BJ (cell line): ENCODE measurements around the gene RNFT1. TPM values are rescaled to one million over a fixed set of nuclear protein-coding genes. Genes with fewer than 3 reads are reported as not detected.
A peak's percentile ranks its signal among the peaks of the same experiment; 100 is the strongest.

Experiments
- CTCF ChIA-PET: fragments of 350-600 bp; formaldehyde crosslinking; extraction: SDS; loops from one replicate; lab custom pipeline; 2021; ENCODE audit warnings: antibody characterized with exemption, inconsistent platforms; lab: Yijun Ruan, JAX
- POLR2A ChIA-PET: fragments of 300-600 bp; sonication (Branson Sonifier 250); formaldehyde crosslinking; extraction: SDS; loops from one replicate; lab custom pipeline; 2021; ENCODE audit warnings: antibody characterized with exemption; lab: Charles Lee
- DNase-seq: peaks from one replicate; pipeline ENCODE4 v3.0.0-alpha.2; 2011; ENCODE audit warnings: low read depth
- H3K27me3 ChIP-seq: 2 replicates; pipeline ENCODE4 v1.6.0; 2011; ENCODE audit warnings: low read length; ENCODE audit not compliant: control insufficient read depth, insufficient read depth
- H3K36me3 ChIP-seq: 2 replicates; pipeline ENCODE4 v1.5.1; 2011; ENCODE audit warnings: low read length; ENCODE audit not compliant: control insufficient read depth, insufficient read depth
- H3K4me3 ChIP-seq: 2 replicates; pipeline ENCODE4 v1.5.1; 2011; ENCODE audit warnings: low read depth, mild to moderate bottlenecking, control low read depth, low read length
- polyA plus RNA-seq: library from polyadenylated mRNA; depleted of rRNA; stranded (reverse); fragments of >200 nt; gene quantifications from 2 replicates; pipeline ENCODE4 v1.2.3, GENCODE V29; 2011; rRNA removed
- small RNA-seq: library from RNA; depleted of rRNA; stranded (forward); fragments of <200 nt; gene quantifications from one replicate; pipeline ENCODE3, GENCODE V24; 2012; ENCODE audit warnings: low replicate concordance, low read depth; ENCODE audit not compliant: insufficient read length
- TF ChIP-seq, protein P1 (sequence below): IDR thresholded peaks from 2 replicates; pipeline ENCODE4 v1.5.1; 2011; ENCODE audit warnings: low read depth, mild to moderate bottlenecking, control low read depth, inconsistent platforms, low read length, moderate library complexity; ENCODE audit not compliant: insufficient read depth

The RNFT1 gene
- polyA plus RNA-seq, 1 experiment: 12.4 TPM

DNA sequence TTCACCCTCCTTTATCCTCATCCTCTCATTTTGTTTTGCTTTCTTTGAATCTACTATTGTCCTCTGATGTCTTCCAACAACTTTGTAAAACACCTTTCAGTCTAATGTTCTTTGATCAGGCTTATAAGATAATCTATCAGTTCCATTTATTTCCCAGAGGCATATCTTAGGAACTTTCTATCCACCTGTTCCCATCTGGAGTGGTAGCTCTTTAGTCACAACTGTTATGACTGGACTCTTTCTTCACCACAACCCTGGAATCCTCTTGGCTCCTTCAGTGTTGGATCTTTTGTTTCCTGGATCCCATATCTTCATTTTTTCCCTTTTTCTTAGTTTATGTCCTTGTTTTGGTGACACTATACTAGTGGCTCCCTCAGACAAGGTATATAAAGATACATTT is 48.1 kb downstream of the RNFT1 start:
- Histone ChIP-seq H3K4me3 (no peak overlapping the region), H3K36me3 (peaks cover 11% of the 10 kb centered on the region), H3K27me3 (no peaks in the 10 kb centered on the region)
- no peak for DNase-seq
- CTCF ChIA-PET: no interaction called here
- POLR2A ChIA-PET: no interaction called here
- TF ChIP-seq, protein P1, sequence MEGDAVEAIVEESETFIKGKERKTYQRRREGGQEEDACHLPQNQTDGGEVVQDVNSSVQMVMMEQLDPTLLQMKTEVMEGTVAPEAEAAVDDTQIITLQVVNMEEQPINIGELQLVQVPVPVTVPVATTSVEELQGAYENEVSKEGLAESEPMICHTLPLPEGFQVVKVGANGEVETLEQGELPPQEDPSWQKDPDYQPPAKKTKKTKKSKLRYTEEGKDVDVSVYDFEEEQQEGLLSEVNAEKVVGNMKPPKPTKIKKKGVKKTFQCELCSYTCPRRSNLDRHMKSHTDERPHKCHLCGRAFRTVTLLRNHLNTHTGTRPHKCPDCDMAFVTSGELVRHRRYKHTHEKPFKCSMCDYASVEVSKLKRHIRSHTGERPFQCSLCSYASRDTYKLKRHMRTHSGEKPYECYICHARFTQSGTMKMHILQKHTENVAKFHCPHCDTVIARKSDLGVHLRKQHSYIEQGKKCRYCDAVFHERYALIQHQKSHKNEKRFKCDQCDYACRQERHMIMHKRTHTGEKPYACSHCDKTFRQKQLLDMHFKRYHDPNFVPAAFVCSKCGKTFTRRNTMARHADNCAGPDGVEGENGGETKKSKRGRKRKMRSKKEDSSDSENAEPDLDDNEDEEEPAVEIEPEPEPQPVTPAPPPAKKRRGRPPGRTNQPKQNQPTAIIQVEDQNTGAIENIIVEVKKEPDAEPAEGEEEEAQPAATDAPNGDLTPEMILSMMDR: no peak

DNA sequence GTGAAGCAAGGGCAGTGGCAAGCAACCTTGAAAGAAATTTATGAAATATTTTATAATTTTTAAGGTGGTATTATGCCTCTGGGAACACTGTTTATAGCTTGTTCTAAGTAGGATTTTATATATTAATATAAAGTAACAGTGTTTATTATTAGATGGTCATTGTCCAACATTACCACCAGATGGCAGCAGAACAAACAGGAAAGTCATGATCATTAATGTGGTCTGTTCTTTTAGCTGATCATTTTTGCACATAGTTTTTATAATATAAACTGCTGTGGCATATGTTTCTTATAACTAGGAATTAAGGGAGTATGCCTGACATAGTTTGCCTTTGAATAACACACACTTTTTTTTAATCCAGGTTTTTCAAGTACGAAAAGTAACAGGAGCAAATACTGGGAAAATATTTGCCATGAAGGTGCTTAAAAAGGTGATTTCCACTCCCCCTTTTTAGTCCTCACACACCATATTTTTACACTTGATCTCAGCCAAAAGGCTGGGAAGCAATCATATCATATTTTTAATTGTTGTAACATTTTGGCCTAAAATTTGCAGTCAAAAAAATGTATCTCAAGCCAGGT is 50.2 kb downstream of the RNFT1 start:
- DNase-seq: no peak

DNA sequence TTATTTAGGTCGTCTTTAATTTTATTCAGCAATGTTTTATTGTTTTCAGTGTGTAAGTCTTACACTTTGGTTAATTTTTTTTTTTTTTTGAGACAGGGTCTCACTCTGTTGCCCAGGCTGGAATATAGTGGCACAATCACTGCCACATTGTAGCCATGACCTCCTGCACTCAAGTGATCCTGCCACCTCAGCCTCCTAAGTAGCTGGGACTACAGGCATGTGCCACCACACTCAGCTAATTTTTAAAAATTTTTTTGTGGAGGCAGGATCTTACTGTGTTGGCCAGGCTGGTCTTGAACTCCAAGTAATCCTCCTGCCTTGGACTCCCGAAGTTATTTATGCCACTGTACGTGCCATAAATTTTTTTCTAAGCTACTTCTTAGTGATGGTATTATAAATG is 57.1 kb downstream of the RNFT1 start:
- ChIA-PET POLR2A (no interaction called here), CTCF (no interaction called here)
- Histone ChIP-seq H3K4me3 (no peak overlapping the region), H3K36me3 (peaks cover 1% of the 10 kb centered on the region; the same call in 1 of the 2 replicates), H3K27me3 (no peaks in the 10 kb centered on the region)
- TF ChIP-seq, protein P1: no peak
- no peak for DNase-seq

More for the DNA sequence above, 50.2 kb downstream of the RNFT1 start:
- CTCF ChIA-PET: interaction anchor here (0.6 to 3.0 kb wide), 14 partner anchors 9 to 212 kb away, joined by 3 to 17 read pairs (median 4); partner anchors contain the start of genes RNFT1, RPS6KB1 and TUBD1
- H3K27me3 ChIP-seq: no peaks in the 10 kb centered on the region
- TF ChIP-seq, protein P1: peak; percentile 54
- POLR2A ChIA-PET: interaction anchor here (0.7 kb wide), 1 partner anchor 9 kb away, joined by 5 read pairs; no protein-coding TSS in a partner anchor
- H3K36me3 ChIP-seq: peaks cover 8% of the 10 kb centered on the region
- no peak overlapping the region for H3K4me3 ChIP-seq

DNA sequence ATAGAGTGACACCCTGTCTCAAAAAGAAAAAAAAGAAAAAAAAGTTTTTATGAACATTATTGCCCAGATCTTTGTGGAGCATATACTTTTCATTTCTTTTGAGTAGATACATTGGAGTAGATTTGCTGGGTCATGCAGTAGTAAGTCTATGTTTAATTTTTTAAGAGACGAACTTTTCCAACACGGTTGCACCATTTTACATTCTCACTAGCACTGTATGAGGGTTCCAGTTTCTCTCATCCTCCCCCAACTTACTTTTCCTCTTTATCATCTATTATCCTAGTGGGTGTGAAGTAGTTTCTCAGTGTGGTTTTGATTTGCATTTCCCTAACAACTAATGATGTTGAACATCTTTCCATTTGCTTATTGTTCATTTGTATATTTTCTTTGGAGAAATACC is 61.1 kb downstream of the RNFT1 start:
- no peaks in the 10 kb centered on the region for H3K27me3 ChIP-seq
- DNase-seq: no peak
- ChIA-PET CTCF (interaction anchor here (1.3 to 2.5 kb wide), 3 partner anchors 11 to 134 kb away, joined by 5 to 12 read pairs (median 5); no protein-coding TSS in a partner anchor), POLR2A (no interaction called here)
- no peak overlapping the region for H3K4me3 ChIP-seq
- peaks cover 1% of the 10 kb centered on the region; the same call in 1 of the 2 replicates for H3K36me3 ChIP-seq
- TF ChIP-seq, protein P1: no peak

Small RNA genes lying within 50 kb of the gene (small RNA-seq; reads per million reads assigned to genes)
- gene RPS29P21: not detected

Other genes starting within 250 kb of the RNFT1 start
- 2.3 and 4.2 TPM in 2 replicates for gene TUBD1, start 71.8 kb downstream of the RNFT1 start, polyA plus RNA-seq
- 7.4 and 15.7 TPM in 2 replicates for gene RPS6KB1, start 71.6 kb downstream of the RNFT1 start, polyA plus RNA-seq
- 20.7 and 24.2 TPM in 2 replicates for gene HEATR6, start 114.2 kb upstream of the RNFT1 start, polyA plus RNA-seq
- not detected in 2 replicates for gene CA4, start 185.2 kb upstream of the RNFT1 start, polyA plus RNA-seq